Activated T-cell treated with anti-CD3 and anti-CD28 coated beads, Interleukin-2, amount 50 U/mL, for 24 hours (primary cell): Measurements from ENCODE around the gene WSCD1.

Experiments used
- DNase-seq: peaks from one replicate; pipeline ENCODE4 v3.0.0-alpha.2; 2020
- H3K27ac Mint-ChIP-seq: 2 replicates; pipeline ENCODE4 v1.8.0; 2020; ENCODE audit warnings: mild to moderate bottlenecking, mixed read lengths
- H3K27me3 Mint-ChIP-seq: 2 replicates; pipeline ENCODE4 v1.8.0; 2020; ENCODE audit warnings: mixed read lengths
- H3K36me3 Mint-ChIP-seq: 2 replicates; pipeline ENCODE4 v1.8.0; 2020; ENCODE audit warnings: low read depth, mixed read lengths
- H3K4me1 Mint-ChIP-seq: 2 replicates; pipeline ENCODE4 v1.8.0; 2020; ENCODE audit warnings: low read depth, mixed read lengths
- H3K4me3 Mint-ChIP-seq: 2 replicates; pipeline ENCODE4 v1.8.0; 2020; ENCODE audit warnings: mild to moderate bottlenecking, moderate library complexity, mixed read lengths
- H3K9me3 Mint-ChIP-seq: 2 replicates; pipeline ENCODE4 v1.8.0; 2020; ENCODE audit warnings: mixed read lengths

Gene WSCD1

GRCh38 chr17:6100891-6101500 is 30.8 kb downstream of the WSCD1 start:
- H3K9me3 Mint-ChIP-seq = no peaks in the 10 kb centered on the region
- no peak overlapping the region for H3K27ac Mint-ChIP-seq
- DNase-seq = no peak
- no peaks in the 10 kb centered on the region for H3K4me1 Mint-ChIP-seq
- H3K27me3 Mint-ChIP-seq = peaks cover 20% of the 10 kb centered on the region
- no peaks in the 10 kb centered on the region for H3K36me3 Mint-ChIP-seq
- H3K4me3 Mint-ChIP-seq = no peak overlapping the region

- H3K36me3 Mint-ChIP-seq = no peaks in the 10 kb centered on the region
- DNase-seq = no peak
- peaks cover 26% of the 10 kb centered on the region for H3K27me3 Mint-ChIP-seq
- no peak overlapping the region for H3K4me3 Mint-ChIP-seq
- no peaks in the 10 kb centered on the region for H3K9me3 Mint-ChIP-seq
- H3K4me1 Mint-ChIP-seq = no peaks in the 10 kb centered on the region
- no peak overlapping the region for H3K27ac Mint-ChIP-seq
Observed at GRCh38 chr17:6101706-6102105, 31.5 kb downstream of the WSCD1 start.

- H3K27ac Mint-ChIP-seq = no peak overlapping the region
- H3K4me1 Mint-ChIP-seq = no peaks in the 10 kb centered on the region
- no peaks in the 10 kb centered on the region for H3K9me3 Mint-ChIP-seq
- DNase-seq = no peak
- no peak overlapping the region for H3K4me3 Mint-ChIP-seq
- H3K36me3 Mint-ChIP-seq = no peaks in the 10 kb centered on the region
- H3K27me3 Mint-ChIP-seq = peaks cover 32% of the 10 kb centered on the region
Observed at GRCh38 chr17:6102615-6103014, 32.4 kb downstream of the WSCD1 start.

- no peaks in the 10 kb centered on the region for H3K4me1 Mint-ChIP-seq
- DNase-seq = no peak
- H3K9me3 Mint-ChIP-seq = no peaks in the 10 kb centered on the region
- H3K36me3 Mint-ChIP-seq = no peaks in the 10 kb centered on the region
- H3K27ac Mint-ChIP-seq = no peak overlapping the region
- no peak overlapping the region for H3K4me3 Mint-ChIP-seq
- peaks cover 36% of the 10 kb centered on the region for H3K27me3 Mint-ChIP-seq
Observed at GRCh38 chr17:6104956-6105648, 34.9 kb downstream of the WSCD1 start.

DNA sequence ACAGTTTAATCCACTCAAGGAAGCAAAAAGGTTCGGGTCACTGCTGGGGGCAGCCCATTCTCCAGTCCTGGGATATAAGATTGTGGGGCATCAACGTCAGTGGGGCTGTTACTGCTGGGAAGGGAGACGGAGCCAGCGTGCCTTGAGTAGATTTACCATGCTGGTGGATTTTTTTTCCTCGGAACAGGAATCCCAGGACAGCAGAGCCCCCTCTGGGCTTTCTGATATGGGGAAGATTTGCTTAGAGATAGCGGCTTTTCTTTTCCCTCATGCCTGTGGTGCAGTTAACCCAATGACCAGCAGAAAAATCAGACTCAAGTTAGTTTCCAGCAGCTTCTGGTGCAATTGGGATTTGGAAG is 35.4 kb downstream of the WSCD1 start:
- peaks cover 33% of the 10 kb centered on the region for H3K27me3 Mint-ChIP-seq
- H3K4me3 Mint-ChIP-seq = no peak overlapping the region

DNA sequence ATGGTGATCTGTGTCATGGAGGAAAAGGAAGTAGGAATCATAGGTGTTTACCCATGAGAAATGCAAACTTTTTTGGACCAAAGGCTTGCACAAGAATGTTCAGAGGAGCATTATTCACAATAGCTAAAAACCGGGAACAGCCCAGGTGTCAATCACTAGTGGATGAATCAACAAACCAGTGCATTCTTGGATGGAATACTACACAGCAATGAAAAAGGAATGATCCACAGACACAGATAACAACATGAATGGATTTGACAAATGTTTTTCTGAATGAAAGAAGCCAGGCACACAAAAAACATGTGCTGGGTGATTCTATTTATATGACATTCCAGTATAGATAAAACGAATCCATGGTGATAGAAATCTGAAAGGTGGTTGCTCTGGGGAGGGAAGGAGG is 36.0 kb downstream of the WSCD1 start:
- Mint-ChIP-seq H3K27ac (no peak overlapping the region), H3K4me1 (peaks cover 6% of the 10 kb centered on the region), H3K4me3 (no peak overlapping the region), H3K36me3 (no peaks in the 10 kb centered on the region), H3K9me3 (no peaks in the 10 kb centered on the region), H3K27me3 (peaks cover 37% of the 10 kb centered on the region)
- no peak for DNase-seq

More for the DNA sequence above, 35.4 kb downstream of the WSCD1 start:
- Mint-ChIP-seq H3K9me3 (no peaks in the 10 kb centered on the region), H3K36me3 (no peaks in the 10 kb centered on the region), H3K27ac (no peak overlapping the region), H3K4me1 (peaks cover 5% of the 10 kb centered on the region)
- DNase-seq = no peak

GRCh38 chr17:6107791-6108190 is 37.6 kb downstream of the WSCD1 start:
- peaks cover 6% of the 10 kb centered on the region for H3K4me1 Mint-ChIP-seq
- no peaks in the 10 kb centered on the region for H3K36me3 Mint-ChIP-seq
- no peak overlapping the region for H3K4me3 Mint-ChIP-seq
- peaks cover 37% of the 10 kb centered on the region for H3K27me3 Mint-ChIP-seq
- H3K27ac Mint-ChIP-seq = no peak overlapping the region
- no peaks in the 10 kb centered on the region for H3K9me3 Mint-ChIP-seq
- no peak for DNase-seq

DNA sequence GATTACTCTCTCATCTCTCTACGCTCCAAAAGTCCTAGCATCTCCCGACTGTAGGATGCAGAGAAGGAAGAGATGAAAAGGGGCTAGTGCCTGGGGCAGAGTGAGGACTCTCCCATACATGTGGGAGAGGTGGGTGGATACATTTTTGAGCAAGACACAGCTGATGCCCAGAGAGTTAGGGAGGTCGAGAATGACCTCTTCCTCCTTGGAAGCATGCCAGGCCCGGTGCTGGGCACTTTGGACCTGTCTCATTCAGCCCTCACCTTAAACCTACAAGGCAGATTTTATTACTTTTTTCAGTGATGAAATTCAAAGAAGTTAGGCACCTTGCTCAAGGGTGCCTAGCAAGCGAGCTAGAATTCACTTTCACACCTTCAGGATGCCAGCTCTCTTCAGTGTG is 38.2 kb downstream of the WSCD1 start:
- Mint-ChIP-seq H3K27ac (no peak overlapping the region), H3K4me1 (peaks cover 6% of the 10 kb centered on the region), H3K4me3 (no peak overlapping the region), H3K36me3 (no peaks in the 10 kb centered on the region), H3K27me3 (peaks cover 37% of the 10 kb centered on the region), H3K9me3 (no peaks in the 10 kb centered on the region)
- no peak for DNase-seq

GRCh38 chr17:6108987-6109386 is 38.8 kb downstream of the WSCD1 start:
- peaks cover 37% of the 10 kb centered on the region for H3K27me3 Mint-ChIP-seq
- H3K9me3 Mint-ChIP-seq = no peaks in the 10 kb centered on the region
- H3K36me3 Mint-ChIP-seq = no peaks in the 10 kb centered on the region
- peaks cover 6% of the 10 kb centered on the region for H3K4me1 Mint-ChIP-seq
- no peak overlapping the region for H3K27ac Mint-ChIP-seq
- DNase-seq = no peak
- no peak overlapping the region for H3K4me3 Mint-ChIP-seq

DNA sequence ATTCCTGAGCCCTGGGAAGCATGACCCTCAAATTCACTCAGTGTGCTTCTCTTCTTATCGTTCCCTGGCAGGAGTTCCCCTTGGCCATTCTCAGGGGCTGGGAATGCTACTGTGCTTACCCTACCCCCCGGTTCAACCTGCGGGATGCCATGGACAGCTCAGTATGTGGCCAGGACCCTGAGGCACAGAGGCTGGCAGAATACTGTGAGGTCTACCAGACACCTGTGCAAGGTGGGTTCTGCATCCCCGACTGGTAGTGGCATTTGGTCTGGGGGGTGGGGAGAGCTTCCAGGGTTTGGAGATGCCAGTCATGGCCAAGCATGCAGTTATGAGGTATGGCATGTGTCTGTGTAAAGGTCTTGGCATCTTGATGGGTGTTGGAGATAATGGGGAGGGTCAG is 39.4 kb downstream of the WSCD1 start:
- Mint-ChIP-seq H3K4me1 (peaks cover 6% of the 10 kb centered on the region), H3K9me3 (no peaks in the 10 kb centered on the region), H3K27me3 (peaks cover 35% of the 10 kb centered on the region), H3K27ac (no peak overlapping the region), H3K4me3 (no peak overlapping the region), H3K36me3 (no peaks in the 10 kb centered on the region)
- DNase-seq = no peak

- Mint-ChIP-seq H3K4me1 (peaks cover 6% of the 10 kb centered on the region), H3K27ac (no peak overlapping the region)
Observed at GRCh38 chr17:6110088-6110487, 39.9 kb downstream of the WSCD1 start.

DNA sequence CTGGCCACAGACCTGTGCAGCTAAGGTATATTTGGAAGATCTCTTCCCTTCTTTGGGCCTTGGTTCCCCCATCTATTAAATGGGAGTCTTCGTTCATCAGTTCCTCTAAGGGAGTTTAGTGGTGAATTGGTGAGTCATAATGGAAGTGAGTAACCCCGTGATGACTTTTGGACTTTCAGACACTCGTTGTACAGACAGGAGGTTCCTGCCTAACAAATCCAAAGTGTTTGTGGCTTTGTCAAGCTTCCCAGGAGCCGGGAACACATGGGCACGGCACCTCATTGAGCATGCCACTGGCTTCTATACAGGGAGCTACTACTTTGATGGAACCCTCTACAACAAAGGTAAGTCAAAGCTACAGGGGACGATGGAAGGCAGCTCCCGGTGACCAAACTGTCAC is 40.4 kb downstream of the WSCD1 start:
- Mint-ChIP-seq H3K9me3 (no peaks in the 10 kb centered on the region), H3K27ac (no peak overlapping the region), H3K4me3 (no peak overlapping the region), H3K27me3 (peaks cover 24% of the 10 kb centered on the region), H3K4me1 (peaks cover 6% of the 10 kb centered on the region), H3K36me3 (no peaks in the 10 kb centered on the region)
- DNase-seq = no peak

More at GRCh38 chr17:6110088-6110487, 39.9 kb downstream of the WSCD1 start:
- Mint-ChIP-seq H3K4me3 (no peak overlapping the region), H3K27me3 (peaks cover 29% of the 10 kb centered on the region), H3K36me3 (no peaks in the 10 kb centered on the region), H3K9me3 (no peaks in the 10 kb centered on the region)
- DNase-seq = no peak

DNA sequence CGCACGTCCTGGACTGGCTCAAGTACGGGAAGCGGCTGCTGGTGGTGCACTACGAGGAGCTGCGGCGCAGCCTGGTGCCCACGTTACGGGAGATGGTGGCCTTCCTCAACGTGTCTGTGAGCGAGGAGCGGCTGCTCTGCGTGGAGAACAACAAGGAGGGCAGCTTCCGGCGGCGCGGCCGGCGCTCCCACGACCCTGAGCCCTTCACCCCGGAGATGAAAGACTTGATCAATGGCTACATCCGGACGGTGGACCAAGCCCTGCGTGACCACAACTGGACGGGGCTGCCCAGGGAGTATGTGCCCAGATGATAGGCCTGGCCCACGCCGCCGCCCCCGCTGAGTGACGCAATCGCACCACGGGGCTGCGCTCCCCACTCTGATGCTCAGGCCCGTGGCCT is 50.2 kb downstream of the WSCD1 start:
- no peak for DNase-seq
- Mint-ChIP-seq H3K4me1 (no peaks in the 10 kb centered on the region), H3K27ac (no peak overlapping the region), H3K36me3 (no peaks in the 10 kb centered on the region), H3K27me3 (peaks cover 13% of the 10 kb centered on the region), H3K9me3 (peaks cover 7% of the 10 kb centered on the region), H3K4me3 (no peak overlapping the region)

DNA sequence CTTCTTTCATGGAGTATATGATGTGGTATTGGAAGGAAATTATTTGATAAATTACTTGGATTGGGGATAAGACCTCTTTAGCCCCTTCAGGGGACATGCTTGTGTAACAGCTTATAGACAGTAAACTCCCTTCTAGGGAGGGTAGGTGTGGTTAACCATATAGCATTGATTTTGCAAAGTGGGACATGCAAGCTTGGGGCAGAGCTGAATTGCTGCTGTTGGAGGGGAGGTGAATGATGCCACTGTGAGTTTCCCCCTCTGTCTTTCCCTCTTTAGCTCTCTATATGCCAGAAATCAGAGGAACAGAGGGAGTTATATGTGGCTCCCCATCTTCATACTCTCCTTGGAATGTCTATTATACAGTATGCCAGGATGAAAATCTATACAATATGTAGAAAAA is 54.7 kb downstream of the WSCD1 start:
- no peak overlapping the region for H3K27ac Mint-ChIP-seq
- H3K9me3 Mint-ChIP-seq = peaks cover 7% of the 10 kb centered on the region
- H3K36me3 Mint-ChIP-seq = no peaks in the 10 kb centered on the region
- DNase-seq = no peak
- no peak overlapping the region for H3K4me3 Mint-ChIP-seq
- no peaks in the 10 kb centered on the region for H3K4me1 Mint-ChIP-seq
- peaks cover 5% of the 10 kb centered on the region for H3K27me3 Mint-ChIP-seq

GRCh38 chr17:6126768-6127167 is 56.6 kb downstream of the WSCD1 start:
- Mint-ChIP-seq H3K36me3 (no peaks in the 10 kb centered on the region), H3K9me3 (peaks cover 7% of the 10 kb centered on the region), H3K27ac (no peak overlapping the region), H3K4me3 (no peak overlapping the region), H3K4me1 (no peaks in the 10 kb centered on the region), H3K27me3 (peaks cover 4% of the 10 kb centered on the region)
- no peak for DNase-seq
